ENCODE measurements around the gene RBFA. TPM values are rescaled to one million over a fixed set of nuclear protein-coding genes. Genes with fewer than 3 reads are reported as not detected.

Gene RBFA
- total and polyA plus RNA-seq, 10 of the 15 experiments (the other 5 are each of a cell fraction or from before 2014, with no cell fraction given): 7.2 to 56.0 (median 37.7) TPM

DNA sequence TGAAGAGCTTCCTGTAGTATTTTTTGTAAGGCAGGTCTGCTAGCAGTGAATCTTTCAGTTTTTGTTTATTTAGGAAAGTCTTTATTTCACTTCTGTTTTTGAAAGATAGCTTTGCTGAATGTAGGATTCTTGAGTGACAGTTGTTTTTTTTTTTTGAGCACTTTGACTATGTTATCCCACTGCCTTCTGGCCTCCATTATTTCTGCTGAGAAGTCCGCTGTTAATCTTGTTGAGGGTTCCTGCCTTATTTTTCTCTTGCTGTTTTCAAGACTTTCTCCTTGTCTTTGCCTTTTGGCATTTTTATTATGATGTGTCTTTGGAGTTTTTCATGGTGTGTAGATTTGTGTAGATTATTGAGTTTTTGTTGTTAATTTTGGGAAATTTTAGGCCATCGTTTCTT, 21.9 kb downstream of the RBFA start (continued):
- TF ChIP-seq, protein P1, sequence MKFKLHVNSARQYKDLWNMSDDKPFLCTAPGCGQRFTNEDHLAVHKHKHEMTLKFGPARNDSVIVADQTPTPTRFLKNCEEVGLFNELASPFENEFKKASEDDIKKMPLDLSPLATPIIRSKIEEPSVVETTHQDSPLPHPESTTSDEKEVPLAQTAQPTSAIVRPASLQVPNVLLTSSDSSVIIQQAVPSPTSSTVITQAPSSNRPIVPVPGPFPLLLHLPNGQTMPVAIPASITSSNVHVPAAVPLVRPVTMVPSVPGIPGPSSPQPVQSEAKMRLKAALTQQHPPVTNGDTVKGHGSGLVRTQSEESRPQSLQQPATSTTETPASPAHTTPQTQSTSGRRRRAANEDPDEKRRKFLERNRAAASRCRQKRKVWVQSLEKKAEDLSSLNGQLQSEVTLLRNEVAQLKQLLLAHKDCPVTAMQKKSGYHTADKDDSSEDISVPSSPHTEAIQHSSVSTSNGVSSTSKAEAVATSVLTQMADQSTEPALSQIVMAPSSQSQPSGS (IDR thresholded peaks at IDR 0.05; ENCODE audit: low read length): no peak
- no peak for TF ChIP-seq TBL1XR1 (IDR thresholded peaks at IDR 0.05; ENCODE audit: low read depth, low read length)

- Histone ChIP-seq H3K9ac (ENCODE audit: control insufficient read depth, insufficient read depth, low read length) (no peak overlapping the region), H3K79me2 (ENCODE audit: control insufficient read depth, insufficient read depth, low read length) (no peaks in the 10 kb centered on the region), H3K36me3 (ENCODE audit: control insufficient read depth in 2 of 2, insufficient read depth in 2 of 2, low read length in 1 of 2) (no peaks in the 10 kb centered on the region), H3K27ac (ENCODE audit: control insufficient read depth, insufficient read depth) (no peak overlapping the region), H3K9me3 (replicated peaks; ENCODE audit: control insufficient read depth, insufficient read depth, low read length) (peaks cover 4% of the 10 kb centered on the region; the same call in 2 of the 3 replicates), H3K4me3 (no peak overlapping the region), H4K20me1 (ENCODE audit: control insufficient read depth, insufficient read depth) (no peaks in the 10 kb centered on the region; the same call in 1 of the 2 replicates), H2AFZ (ENCODE audit: control insufficient read depth, low read depth, low read length) (no peak overlapping the region), H3K4me2 (ENCODE audit: control insufficient read depth, insufficient read depth) (no peak overlapping the region), H3K27me3 (replicated peaks in 1 of 2; ENCODE audit: control insufficient read depth in 2 of 2, insufficient read depth in 2 of 2, low read length in 1 of 2) (no peaks in the 10 kb centered on the region), H3K4me1 (ENCODE audit: control insufficient read depth, insufficient read depth, low read length) (no peaks in the 10 kb centered on the region)
- DNase-seq (ENCODE audit: low read depth, low spot score): no peak
- intact Hi-C loops (cut with micrococcal nuclease; ENCODE audit: unreplicated experiment) (no loop called here), in situ Hi-C loops (cut with MboI) (loop anchor here (10.0 kb wide), 1 partner anchor 65 kb away; no protein-coding TSS in a partner anchor)
- 59% methylated on average over 6 of the region's 6 CpGs for WGBS (ENCODE audit: insufficient coverage, insufficient replicate concordance, low lambda C conversion rate, missing lambda C conversion rate)
- ChIA-PET SMC1A (ENCODE audit: uncharacterized antibody, unreplicated experiment) (no interaction called here), RAD21 (ENCODE audit: unreplicated experiment) (no interaction called here), POLR2A (no interaction called here), CTCF (no interaction called here)
- BruUV-seq (replicated peaks): no TSS peak
- ATAC-seq: no peak
- no peak for FAIRE-seq
- no peak for TF ChIP-seq PML (IDR thresholded peaks at IDR 0.05; ENCODE audit: low read length)
- no peak for TF ChIP-seq SUZ12 (IDR thresholded peaks at IDR 0.05; ENCODE audit: unreplicated experiment)
- no peak for TF ChIP-seq DPF2 (IDR thresholded peaks at IDR 0.05)
- TF ChIP-seq, protein P2, sequence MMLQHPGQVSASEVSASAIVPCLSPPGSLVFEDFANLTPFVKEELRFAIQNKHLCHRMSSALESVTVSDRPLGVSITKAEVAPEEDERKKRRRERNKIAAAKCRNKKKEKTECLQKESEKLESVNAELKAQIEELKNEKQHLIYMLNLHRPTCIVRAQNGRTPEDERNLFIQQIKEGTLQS (IDR thresholded peaks at IDR 0.05; ENCODE audit: borderline replicate concordance, extremely low read depth, low read depth, low read length): no peak
Measured at GRCh38 chr18:80059945-80060344, 25.7 kb downstream of the RBFA start.

Data from GM12878 (cell line).